ENCODE measurements around the gene UNC79.
A peak's percentile ranks its signal among the peaks of the same experiment; 100 is the strongest.

UNC79 gene

DNA sequence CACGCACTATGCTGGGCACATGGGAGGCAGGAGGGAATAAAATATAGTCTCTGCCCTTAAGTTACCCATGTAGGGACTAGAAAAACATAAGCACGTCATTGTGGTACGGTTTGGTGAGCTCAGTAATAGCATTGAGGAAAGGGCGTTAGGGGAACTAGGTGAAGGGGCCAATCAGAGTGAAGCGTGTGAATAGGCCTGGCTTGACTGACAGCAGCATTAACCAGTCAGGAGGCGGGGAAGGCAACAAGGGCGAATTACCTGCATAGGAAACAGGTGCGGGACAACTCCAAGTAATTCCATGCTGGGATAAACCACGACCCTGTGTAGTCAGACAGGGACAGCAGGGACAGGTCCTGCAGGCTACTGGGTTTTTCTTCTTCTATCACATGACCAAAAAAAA is 107.7 kb downstream of the UNC79 start:
- DNase-seq (ENCODE audit: low read depth in 1 of 2, low spot score in 1 of 2), result peak in 1 of 2 experiments; percentile 83
- in situ Hi-C loops (cut with HindIII; ENCODE audit: low pct_unique_long_range_greater_than_20kb, low sequenced_read_pairs), result no loop called here
- TF ChIP-seq JUND (IDR thresholded peaks at IDR 0.05; ENCODE audit: low read depth), result no peak

DNA sequence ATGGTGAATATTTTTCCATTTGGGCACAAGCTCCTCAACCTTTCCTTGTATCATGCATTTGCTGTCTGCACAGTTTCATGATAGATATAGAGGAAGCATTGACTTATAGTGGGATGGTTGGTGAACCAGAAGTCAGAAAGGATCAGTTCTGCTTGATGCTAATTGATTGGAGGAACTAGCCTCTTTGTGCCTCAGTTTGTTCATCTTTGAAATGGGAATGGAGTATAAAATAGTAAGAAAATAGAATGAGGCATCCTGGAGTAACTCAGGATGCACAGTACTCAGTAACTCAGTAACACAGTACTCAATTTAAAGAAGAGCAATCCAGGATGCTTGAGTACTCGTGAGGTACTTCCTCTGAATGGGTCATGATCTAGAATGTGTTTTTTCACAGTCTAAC is 109.5 kb downstream of the UNC79 start:
- TF ChIP-seq JUND (IDR thresholded peaks at IDR 0.05; ENCODE audit: low read depth), result no peak
- in situ Hi-C loops (cut with HindIII; ENCODE audit: low pct_unique_long_range_greater_than_20kb, low sequenced_read_pairs), result no loop called here
- no peak for DNase-seq (ENCODE audit: low read depth in 1 of 2, low spot score in 1 of 2)

DNA sequence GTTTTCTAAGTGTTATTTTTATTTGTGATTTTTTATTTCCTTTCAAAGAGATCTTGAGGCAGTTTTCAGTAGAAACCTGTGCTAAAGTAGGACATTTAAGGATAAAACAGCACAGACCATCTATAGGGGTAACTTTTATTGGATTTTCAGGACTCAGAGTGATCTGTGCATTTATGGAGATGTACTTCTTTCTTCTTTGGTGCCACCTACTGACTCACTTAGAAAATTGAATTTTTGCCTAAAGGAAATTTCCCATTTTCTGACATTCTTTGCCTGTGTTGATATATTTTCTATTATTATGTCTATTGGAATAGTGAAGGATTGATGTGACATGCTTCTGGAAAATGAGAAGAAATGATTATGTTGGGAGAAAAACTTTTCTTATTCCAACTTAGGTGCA is 113.0 kb downstream of the UNC79 start:
- no peak for TF ChIP-seq JUND (IDR thresholded peaks at IDR 0.05; ENCODE audit: low read depth)
- in situ Hi-C loops (cut with HindIII; ENCODE audit: low pct_unique_long_range_greater_than_20kb, low sequenced_read_pairs), result no loop called here
- DNase-seq (ENCODE audit: low read depth in 1 of 2, low spot score in 1 of 2), result peak in 1 of 2 experiments; percentile 42

GRCh38 chr14:93544212-93544611 is 113.5 kb downstream of the UNC79 start:
- in situ Hi-C loops (cut with HindIII; ENCODE audit: low pct_unique_long_range_greater_than_20kb, low sequenced_read_pairs), result no loop called here
- DNase-seq (ENCODE audit: low read depth in 1 of 2, low spot score in 1 of 2), result no peak
- no peak for TF ChIP-seq JUND (IDR thresholded peaks at IDR 0.05; ENCODE audit: low read depth)

GRCh38 chr14:93546642-93547041 is 115.9 kb downstream of the UNC79 start:
- TF ChIP-seq JUND (IDR thresholded peaks at IDR 0.05; ENCODE audit: low read depth), result no peak
- DNase-seq (ENCODE audit: low read depth in 1 of 2, low spot score in 1 of 2), result no peak
- in situ Hi-C loops (cut with HindIII; ENCODE audit: low pct_unique_long_range_greater_than_20kb, low sequenced_read_pairs), result no loop called here

- in situ Hi-C loops (cut with HindIII; ENCODE audit: low pct_unique_long_range_greater_than_20kb, low sequenced_read_pairs), result no loop called here
- no peak for DNase-seq (ENCODE audit: low read depth in 1 of 2, low spot score in 1 of 2)
These were observed 117.5 kb downstream of the UNC79 start for GRCh38 chr14:93548102-93548843.

DNA sequence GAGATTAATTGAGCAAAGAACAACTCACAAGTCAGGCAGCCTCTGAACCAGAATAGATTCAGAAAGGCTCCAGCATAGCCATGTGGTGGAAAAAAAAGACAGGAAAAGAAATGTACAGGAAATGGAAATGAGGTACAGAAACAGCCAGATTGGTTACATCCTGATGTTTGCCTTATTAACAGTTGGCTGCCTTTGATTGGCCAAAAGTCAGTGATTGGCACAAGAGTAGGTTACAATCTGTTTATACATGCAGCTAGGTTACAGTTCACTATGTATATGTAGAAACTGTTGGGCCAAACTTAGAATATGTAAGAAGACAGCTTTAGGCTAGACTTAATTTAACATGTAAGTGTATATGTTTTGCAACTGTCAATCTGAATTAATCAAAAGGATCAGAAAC is 118.9 kb downstream of the UNC79 start:
- in situ Hi-C loops (cut with HindIII; ENCODE audit: low pct_unique_long_range_greater_than_20kb, low sequenced_read_pairs), result no loop called here
- TF ChIP-seq JUND (IDR thresholded peaks at IDR 0.05; ENCODE audit: low read depth), result no peak
- no peak for DNase-seq (ENCODE audit: low read depth in 1 of 2, low spot score in 1 of 2)

More at GRCh38 chr14:93548102-93548843, 117.5 kb downstream of the UNC79 start:
- TF ChIP-seq JUND (IDR thresholded peaks at IDR 0.05; ENCODE audit: low read depth), result no peak

- DNase-seq (ENCODE audit: low read depth in 1 of 2, low spot score in 1 of 2), result no peak
- TF ChIP-seq JUND (IDR thresholded peaks at IDR 0.05; ENCODE audit: low read depth), result no peak
- in situ Hi-C loops (cut with HindIII; ENCODE audit: low pct_unique_long_range_greater_than_20kb, low sequenced_read_pairs), result no loop called here
These were observed 134.2 kb downstream of the UNC79 start for GRCh38 chr14:93564918-93565317.

DNA sequence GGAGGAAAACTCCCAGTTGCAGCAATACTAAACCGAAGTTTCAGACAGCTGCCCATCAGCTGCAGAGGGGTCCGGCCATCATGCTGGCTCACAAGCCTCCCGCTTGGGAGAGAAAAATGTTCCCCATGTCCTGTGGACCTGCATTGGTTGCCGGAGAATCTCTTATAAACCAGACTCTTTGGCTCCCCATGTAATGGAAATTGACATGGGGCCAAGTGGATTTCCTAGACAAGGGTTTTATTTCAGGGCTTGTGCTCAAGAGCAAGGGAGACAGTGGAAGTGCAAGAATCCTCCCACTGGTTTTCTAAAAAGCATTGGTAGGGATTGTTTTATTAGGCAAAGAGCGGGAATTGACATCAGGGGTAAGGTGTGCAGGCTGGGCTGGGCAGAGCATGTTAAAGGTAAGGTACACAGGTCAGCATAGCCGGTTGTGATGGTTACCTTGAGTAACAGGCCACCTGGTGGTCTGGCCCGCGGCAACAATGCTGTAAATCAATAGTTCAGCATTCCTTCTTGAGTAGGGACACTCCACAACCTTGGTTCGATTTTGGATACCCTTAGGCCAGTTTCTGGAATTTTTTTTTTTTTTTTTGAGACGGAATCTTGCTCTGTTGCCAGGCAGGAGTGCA is 135.4 kb downstream of the UNC79 start:
- in situ Hi-C loops (cut with HindIII; ENCODE audit: low pct_unique_long_range_greater_than_20kb, low sequenced_read_pairs), result no loop called here
- TF ChIP-seq JUND (IDR thresholded peaks at IDR 0.05; ENCODE audit: low read depth), result no peak
- no peak for DNase-seq (ENCODE audit: low read depth in 1 of 2, low spot score in 1 of 2)

GRCh38 chr14:93571275-93571674 is 140.5 kb downstream of the UNC79 start:
- TF ChIP-seq JUND (IDR thresholded peaks at IDR 0.05; ENCODE audit: low read depth), result no peak
- in situ Hi-C loops (cut with HindIII; ENCODE audit: low pct_unique_long_range_greater_than_20kb, low sequenced_read_pairs), result no loop called here
- no peak for DNase-seq (ENCODE audit: low read depth in 1 of 2, low spot score in 1 of 2)

GRCh38 chr14:93579178-93579577 is 148.4 kb downstream of the UNC79 start:
- in situ Hi-C loops (cut with HindIII; ENCODE audit: low pct_unique_long_range_greater_than_20kb, low sequenced_read_pairs), result no loop called here
- TF ChIP-seq JUND (IDR thresholded peaks at IDR 0.05; ENCODE audit: low read depth), result no peak
- no peak for DNase-seq (ENCODE audit: low read depth in 1 of 2, low spot score in 1 of 2)

GRCh38 chr14:93582516-93582915 is 151.8 kb downstream of the UNC79 start:
- DNase-seq (ENCODE audit: low read depth in 1 of 2, low spot score in 1 of 2), result no peak
- no peak for TF ChIP-seq JUND (IDR thresholded peaks at IDR 0.05; ENCODE audit: low read depth)
- in situ Hi-C loops (cut with HindIII; ENCODE audit: low pct_unique_long_range_greater_than_20kb, low sequenced_read_pairs), result no loop called here

GRCh38 chr14:93587330-93587729 is 156.6 kb downstream of the UNC79 start:
- in situ Hi-C loops (cut with HindIII; ENCODE audit: low pct_unique_long_range_greater_than_20kb, low sequenced_read_pairs), result no loop called here
- TF ChIP-seq JUND (IDR thresholded peaks at IDR 0.05; ENCODE audit: low read depth), result no peak
- DNase-seq (ENCODE audit: low read depth in 1 of 2, low spot score in 1 of 2), result no peak

Measured in T47D (cell line).